OCI-LY1 (cell line): ENCODE results near the gene C11orf91.

ENCODE experiments used
- CTCF ChIP-seq: fragments of 200-600 bp; sonication (generic), shearing (Covaris generic); IDR thresholded peaks from 2 replicates; pipeline ENCODE4 v1.5.1; 2017; ENCODE audit warnings: mild to moderate bottlenecking, antibody characterized with exemption, low read length, moderate library complexity, mixed read lengths
- EZH2 ChIP-seq: fragments of 200-600 bp; sonication (generic), shearing (Covaris generic); IDR thresholded peaks from 2 replicates; pipeline ENCODE4 v1.8.0; 2017; ENCODE audit warnings: borderline replicate concordance, mixed run types, mild to moderate bottlenecking, antibody characterized with exemption, low read length, moderate library complexity, mixed read lengths

GRCh38 chr11:33733980-33734379 is 33.4 kb upstream of the C11orf91 start:
- TF ChIP-seq CTCF = no peak
- TF ChIP-seq EZH2 = no peak
